ENCODE results near the gene NFATC2. TPM values are rescaled to one million over a fixed set of nuclear protein-coding genes. Genes with fewer than 3 reads are reported as not detected.
"Not testable (repeated sequence)": the region's sequence is repeated elsewhere in the genome, so short reads cannot be mapped to it uniquely, and the experiment has no call there.

Gene NFATC2
- total RNA-seq, 3 donors from 2014 or later, result 6.2 to 7.3 (median 7.2) TPM

GRCh38 chr20:51573576-51574243 is 31.2 kb upstream of the NFATC2 start:
- ATAC-seq (no peak), DNase-seq (no peak)
- intact Hi-C loops (cut with DNase I, micrococcal nuclease), result no loop called here
- H3K4me1 ChIP-seq (ENCODE audit: low read depth), result no peaks in the 10 kb centered on the region
- H3K36me3 ChIP-seq (ENCODE audit: low read depth), result no peaks in the 10 kb centered on the region
- TF ChIP-seq, protein P1, sequence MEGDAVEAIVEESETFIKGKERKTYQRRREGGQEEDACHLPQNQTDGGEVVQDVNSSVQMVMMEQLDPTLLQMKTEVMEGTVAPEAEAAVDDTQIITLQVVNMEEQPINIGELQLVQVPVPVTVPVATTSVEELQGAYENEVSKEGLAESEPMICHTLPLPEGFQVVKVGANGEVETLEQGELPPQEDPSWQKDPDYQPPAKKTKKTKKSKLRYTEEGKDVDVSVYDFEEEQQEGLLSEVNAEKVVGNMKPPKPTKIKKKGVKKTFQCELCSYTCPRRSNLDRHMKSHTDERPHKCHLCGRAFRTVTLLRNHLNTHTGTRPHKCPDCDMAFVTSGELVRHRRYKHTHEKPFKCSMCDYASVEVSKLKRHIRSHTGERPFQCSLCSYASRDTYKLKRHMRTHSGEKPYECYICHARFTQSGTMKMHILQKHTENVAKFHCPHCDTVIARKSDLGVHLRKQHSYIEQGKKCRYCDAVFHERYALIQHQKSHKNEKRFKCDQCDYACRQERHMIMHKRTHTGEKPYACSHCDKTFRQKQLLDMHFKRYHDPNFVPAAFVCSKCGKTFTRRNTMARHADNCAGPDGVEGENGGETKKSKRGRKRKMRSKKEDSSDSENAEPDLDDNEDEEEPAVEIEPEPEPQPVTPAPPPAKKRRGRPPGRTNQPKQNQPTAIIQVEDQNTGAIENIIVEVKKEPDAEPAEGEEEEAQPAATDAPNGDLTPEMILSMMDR (IDR thresholded peaks at IDR 0.05), result no peak
- no peaks in the 10 kb centered on the region for H3K9me3 ChIP-seq
- H3K4me3 ChIP-seq, result no peak overlapping the region

- TF ChIP-seq, protein P1 (IDR thresholded peaks at IDR 0.05), result no peak
- Histone ChIP-seq H3K4me1 (ENCODE audit: low read depth) (no peaks in the 10 kb centered on the region), H3K36me3 (ENCODE audit: low read depth) (no peaks in the 10 kb centered on the region), H3K9me3 (no peaks in the 10 kb centered on the region), H3K4me3 (no peak overlapping the region)
- ATAC-seq (no peak), DNase-seq (no peak)
- intact Hi-C loops (cut with DNase I, micrococcal nuclease), result no loop called here
Measured at GRCh38 chr20:51571460-51571794, 28.9 kb upstream of the NFATC2 start.

- Histone ChIP-seq H3K9me3 (no peaks in the 10 kb centered on the region), H3K4me3 (no peak overlapping the region), H3K4me1 (ENCODE audit: low read depth) (no peaks in the 10 kb centered on the region), H3K36me3 (ENCODE audit: low read depth) (no peaks in the 10 kb centered on the region)
- intact Hi-C loops (cut with DNase I, micrococcal nuclease), result no loop called here
- ATAC-seq, result peak; percentile 20
- peak in 1 of 3 donors; percentile 10 for DNase-seq
- TF ChIP-seq, protein P1 (IDR thresholded peaks at IDR 0.05), result no peak
Measured at GRCh38 chr20:51570739-51571459, 28.4 kb upstream of the NFATC2 start.

- peak; percentile 21 for ATAC-seq
Measured at GRCh38 chr20:51569815-51570738, 27.6 kb upstream of the NFATC2 start.

DNA sequence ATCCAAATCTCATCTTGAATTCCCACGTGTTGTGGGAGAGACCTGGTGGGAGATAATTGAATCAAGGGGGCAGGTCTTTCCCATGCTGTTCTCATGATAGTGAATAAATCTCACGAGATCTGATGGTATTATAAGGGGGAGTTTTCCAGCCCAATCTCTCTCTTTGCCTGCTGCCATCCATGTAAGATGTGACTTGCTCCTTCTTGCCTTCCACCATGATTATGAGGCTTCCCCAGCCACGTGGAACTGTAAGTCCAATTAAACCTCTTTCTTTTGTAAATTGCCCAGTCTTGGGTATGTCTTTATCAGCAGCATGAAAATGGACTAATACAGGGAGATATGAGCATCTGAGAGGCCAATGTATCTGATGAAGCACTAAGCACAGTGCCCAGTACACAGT is 26.0 kb upstream of the NFATC2 start:
- DNase-seq; intact Hi-C loops (cut with DNase I, micrococcal nuclease); H3K36me3 ChIP-seq (ENCODE audit: low read depth); H3K4me3 ChIP-seq; ATAC-seq; H3K4me1 ChIP-seq (ENCODE audit: low read depth); H3K9me3 ChIP-seq: not testable (repeated sequence)

More at GRCh38 chr20:51569815-51570738, 27.6 kb upstream of the NFATC2 start:
- no peak for DNase-seq
- Histone ChIP-seq H3K4me1 (ENCODE audit: low read depth) (no peaks in the 10 kb centered on the region), H3K4me3 (no peak overlapping the region), H3K9me3 (no peaks in the 10 kb centered on the region), H3K36me3 (ENCODE audit: low read depth) (no peaks in the 10 kb centered on the region)
- intact Hi-C loops (cut with DNase I, micrococcal nuclease), result no loop called here
- TF ChIP-seq, protein P1 (IDR thresholded peaks at IDR 0.05), result no peak

Data from mucosa of descending colon (tissue), 3 donors.